ENCODE results near the gene CDK2AP2.

- TF ChIP-seq CTCF (IDR thresholded peaks at IDR 0.05) (no peak), EZH2 (IDR thresholded peaks at IDR 0.05; ENCODE audit: borderline replicate concordance, insufficient read depth, low read depth, low read length, poor library complexity, severe bottlenecking) (no peak)
These were observed 11.8 kb downstream of the CDK2AP2 start for GRCh38 chr11:67496113-67496512.
